ENCODE data around the gene ADRA2B. TPM values are rescaled to one million over a fixed set of nuclear protein-coding genes. Genes with fewer than 3 reads are reported as not detected.
"Not testable (repeated sequence)": the region's sequence is repeated elsewhere in the genome, so short reads cannot be mapped to it uniquely, and the experiment has no call there.

Gene ADRA2B
- total RNA-seq, 1 donor from 2014 or later, result not detected

GRCh38 chr2:96091141-96091710 lies 25.1 kb downstream of the ADRA2B start:
- no peak for DNase-seq (ENCODE audit: low read depth)

DNA sequence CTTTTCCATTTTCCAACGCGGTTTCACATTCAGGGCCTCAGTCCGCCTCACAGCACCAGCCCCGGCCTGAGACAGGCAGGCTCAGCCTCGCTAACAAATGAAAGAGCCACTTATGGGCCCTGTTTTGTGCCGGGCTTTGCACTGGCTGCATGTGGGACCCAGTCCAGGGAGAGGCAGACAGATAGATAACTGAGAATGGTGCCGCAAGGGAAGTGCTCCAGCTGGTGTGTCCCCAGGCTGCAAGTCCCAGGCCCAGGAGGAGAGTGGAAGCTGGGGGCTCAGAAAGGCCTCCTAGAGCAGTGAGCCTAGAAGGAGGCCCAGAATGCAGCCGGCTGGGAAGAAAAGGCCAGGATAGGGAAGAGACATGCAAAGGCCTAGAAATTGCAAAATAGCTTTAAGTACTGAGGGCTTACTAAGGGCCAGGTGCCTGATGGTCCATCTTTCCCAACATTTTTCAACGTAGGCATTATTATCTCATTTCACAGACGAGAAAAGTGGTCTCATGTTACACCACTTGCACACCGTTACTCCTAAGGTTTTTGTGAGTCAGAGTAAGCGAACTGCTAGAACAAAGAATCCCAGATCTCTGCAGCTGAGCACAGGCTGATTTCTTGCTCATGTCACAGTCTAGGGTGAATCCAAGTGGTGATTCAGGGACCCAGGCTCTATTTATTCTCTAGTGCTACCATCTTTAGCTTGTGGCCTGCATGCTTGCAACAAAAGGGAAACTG lies 26.0 kb downstream of the ADRA2B start:
- no peak for DNase-seq (ENCODE audit: low read depth)

GRCh38 chr2:96089356-96090195 lies 26.8 kb downstream of the ADRA2B start:
- no peak for DNase-seq (ENCODE audit: low read depth)

DNA sequence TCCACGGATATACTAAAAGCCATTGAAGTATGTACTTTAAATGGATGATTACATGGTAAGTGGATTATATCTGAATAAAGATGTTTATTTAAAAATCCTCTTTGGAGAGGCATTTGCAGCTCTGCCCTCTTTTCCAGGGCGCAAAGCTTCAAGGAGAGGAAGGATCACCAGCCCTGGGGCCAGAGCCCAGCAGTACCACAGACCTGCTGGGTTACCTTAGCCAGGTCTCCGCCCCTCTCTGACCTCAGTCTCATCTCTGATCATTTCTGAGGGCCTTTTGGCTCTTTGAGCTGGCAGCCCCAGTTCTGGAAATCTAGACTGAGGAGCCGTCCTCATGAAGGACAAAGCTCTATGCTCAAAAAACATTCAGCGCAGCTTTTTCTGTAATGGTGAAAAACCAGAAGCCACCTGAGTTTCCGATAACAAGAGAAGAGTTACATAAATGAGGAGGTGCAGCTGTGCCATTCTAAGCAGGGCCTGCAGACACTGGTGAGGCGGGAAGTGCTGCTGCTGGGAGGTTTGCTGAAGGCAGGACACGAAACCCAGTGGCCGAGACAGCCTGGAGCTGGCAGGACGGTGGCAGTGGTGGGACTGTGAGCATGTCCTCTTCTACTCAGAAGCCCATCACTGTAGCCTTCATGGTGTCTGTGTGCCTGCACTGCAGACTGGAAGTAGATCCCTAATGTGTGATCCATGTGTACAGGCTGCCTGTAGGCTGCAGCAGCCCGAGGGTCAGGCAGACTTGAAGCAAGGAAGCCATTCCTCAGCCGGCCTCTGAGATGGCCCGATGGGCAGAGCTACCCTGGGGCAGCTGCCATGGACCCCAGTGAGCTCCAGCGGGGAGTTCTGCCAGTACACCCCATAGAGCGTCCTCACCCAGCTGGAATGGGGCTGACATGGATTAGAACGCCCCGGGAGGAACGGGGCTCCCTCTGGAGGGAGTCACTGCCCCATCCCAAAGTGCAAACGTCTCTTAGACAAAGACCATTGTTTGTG lies 27.7 kb downstream of the ADRA2B start:
- no peak for DNase-seq (ENCODE audit: low read depth)

DNA sequence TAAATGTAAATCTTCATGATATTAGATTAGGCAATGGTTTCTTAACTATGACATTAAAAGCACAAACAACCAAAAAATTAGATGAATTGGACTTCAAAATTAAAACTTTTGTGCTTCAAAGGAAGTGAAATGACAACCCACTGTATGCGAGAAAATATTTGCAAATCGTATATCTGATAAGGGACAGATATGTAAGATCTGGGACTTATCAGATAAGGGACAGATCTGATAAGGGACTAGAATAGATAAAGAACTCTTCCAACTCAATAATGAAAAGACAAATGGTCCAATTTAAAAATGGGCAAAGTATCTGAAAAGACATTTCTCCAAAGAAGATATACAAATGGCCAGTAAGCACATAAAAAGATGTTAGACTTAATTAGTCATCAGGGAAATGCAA lies 29.2 kb downstream of the ADRA2B start:
- no peak for DNase-seq (ENCODE audit: low read depth)

GRCh38 chr2:96085541-96086355 lies 30.6 kb downstream of the ADRA2B start:
- no peak for DNase-seq (ENCODE audit: low read depth)

DNA sequence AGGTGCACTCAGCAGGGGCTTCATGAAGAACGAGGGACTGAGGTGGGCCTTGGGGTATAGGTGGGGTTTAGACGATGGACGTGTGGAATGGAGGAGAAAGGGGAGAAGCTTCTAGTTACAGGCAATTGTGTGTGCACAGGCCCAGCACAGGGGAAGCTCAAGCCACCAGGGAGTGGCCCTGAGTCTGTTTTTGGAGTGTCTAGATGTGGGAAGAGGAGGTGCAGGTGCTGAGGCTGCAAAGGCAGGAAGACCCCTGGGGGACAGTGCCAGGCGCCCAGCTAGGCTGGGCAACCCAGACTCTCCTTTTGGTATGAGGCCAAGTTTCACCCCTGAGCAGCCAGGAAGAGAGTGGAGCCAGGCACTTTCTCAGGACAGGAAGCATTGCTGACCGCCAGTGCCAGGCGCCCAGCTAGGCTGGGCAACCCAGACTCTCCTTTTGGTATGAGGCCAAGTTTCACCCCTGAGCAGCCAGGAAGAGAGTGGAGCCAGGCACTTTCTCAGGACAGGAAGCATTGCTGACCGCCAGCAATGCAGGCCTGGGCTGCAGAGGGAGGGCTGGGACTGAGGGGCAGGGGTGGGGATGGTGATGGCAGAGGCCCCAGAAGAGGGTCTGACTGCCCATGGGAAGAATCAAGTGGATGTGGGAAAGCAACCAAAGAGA lies 31.4 kb downstream of the ADRA2B start:
- DNase-seq (ENCODE audit: low read depth), result not testable (repeated sequence)

DNA sequence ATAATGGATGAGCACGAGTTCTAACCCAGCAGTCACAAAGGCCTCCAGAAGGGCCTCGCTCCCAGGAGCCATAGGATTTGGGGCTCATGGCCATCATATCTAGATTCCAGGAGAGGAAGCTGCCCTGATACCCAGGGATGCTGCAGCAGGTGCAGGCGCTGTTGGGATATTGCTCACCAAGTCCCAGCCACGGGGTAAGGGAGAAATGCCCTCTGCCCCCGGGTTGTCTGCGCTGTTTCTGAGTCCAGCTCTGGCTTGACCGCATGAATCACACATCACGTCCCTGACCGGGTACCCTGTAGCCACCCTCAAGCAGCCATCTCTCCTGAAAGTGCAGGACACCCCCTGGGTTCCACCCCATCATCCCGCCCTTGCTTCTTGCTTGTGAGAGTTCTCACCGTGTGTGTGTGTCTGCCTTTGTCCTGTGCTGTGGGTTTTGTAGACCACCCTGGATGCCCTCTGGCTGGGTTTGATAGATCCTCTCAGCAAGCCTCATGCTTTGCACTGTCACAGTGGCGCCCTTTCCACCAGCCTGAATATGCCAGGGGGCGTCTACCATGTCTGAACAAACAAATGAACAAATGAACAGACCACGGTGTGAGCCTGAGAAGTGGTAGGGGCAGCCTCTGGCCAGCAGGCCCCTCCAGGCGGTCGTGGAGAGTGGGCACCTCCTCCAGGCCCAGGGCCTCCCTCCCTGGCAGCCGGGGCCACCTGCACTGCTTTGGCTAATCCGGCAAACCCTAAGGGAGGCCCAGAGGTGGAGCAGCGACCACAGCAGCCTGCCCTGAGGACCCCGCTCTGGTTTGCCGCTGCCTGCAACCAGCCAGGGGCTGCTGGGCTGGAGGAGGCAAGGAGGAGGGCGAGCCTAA lies 32.1 kb downstream of the ADRA2B start:
- no peak for DNase-seq (ENCODE audit: low read depth)

- DNase-seq (ENCODE audit: low read depth), result no peak
These were observed 33.1 kb downstream of the ADRA2B start for GRCh38 chr2:96083064-96083939.

DNA sequence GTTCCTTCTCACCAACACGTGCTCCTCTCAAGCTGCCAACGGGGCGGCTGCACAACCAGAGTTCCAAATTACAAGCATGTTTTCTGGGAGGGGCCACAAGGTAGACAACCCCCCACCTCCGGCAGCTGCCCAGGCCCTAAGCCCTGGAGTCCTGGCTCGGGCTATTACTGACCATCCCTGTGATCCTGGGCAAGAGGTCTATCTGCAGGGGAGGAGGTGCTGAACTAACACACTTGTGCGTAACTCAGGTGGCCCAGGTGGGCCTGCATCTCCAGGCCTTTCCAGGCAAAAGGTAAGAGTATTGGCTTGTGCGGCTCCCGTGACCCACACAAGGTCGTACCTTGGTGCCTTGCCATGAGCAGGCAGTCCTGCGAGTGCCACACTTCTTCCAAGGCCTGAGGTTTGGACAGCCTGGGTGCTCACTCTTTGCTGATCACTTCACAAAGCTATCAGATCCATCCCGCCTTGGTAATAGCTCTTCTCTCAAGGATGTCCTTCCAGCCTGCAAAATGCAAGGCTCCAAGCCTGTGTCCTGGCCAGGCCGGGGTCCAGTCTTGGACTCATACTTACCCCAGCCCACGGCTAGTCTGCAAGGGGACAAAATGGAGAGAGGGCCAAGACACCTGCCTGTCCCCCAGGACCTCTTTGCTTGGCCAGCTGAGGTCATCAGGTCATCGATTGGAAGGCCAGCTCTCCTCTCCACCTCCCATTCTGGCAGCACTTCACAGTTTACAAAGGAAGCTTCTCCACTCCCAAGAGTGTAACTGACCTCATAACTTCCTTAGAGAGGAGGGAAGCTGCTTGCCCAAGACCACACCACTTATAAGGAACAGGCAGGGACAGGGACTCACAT lies 33.9 kb downstream of the ADRA2B start:
- no peak for DNase-seq (ENCODE audit: low read depth)

- no peak for DNase-seq (ENCODE audit: low read depth)
These were observed 35.3 kb downstream of the ADRA2B start for GRCh38 chr2:96081042-96081441.

- DNase-seq (ENCODE audit: low read depth), result no peak
These were observed 41.1 kb downstream of the ADRA2B start for GRCh38 chr2:96075199-96075771.

DNA sequence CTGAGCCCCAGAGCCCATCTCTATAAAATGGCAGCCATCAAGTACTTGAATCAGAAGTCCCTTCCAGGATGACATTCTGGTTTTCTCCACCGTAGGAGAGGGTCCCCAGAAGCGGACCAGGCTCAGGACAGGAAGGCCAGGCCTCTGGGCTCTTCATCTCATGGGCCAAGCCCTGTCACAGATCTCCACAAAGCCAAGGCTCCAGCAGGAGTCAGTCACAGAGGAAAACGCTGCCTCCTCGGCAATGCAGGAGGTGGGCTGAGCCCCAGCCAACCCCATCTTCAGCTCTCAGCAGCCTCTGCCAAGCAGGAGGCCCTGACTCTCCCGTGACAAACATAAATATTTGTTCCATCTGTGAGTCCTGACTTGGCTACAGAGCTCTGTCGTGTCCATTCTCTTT lies 42.2 kb downstream of the ADRA2B start:
- DNase-seq (ENCODE audit: low read depth), result no peak

GRCh38 chr2:96073170-96073775 lies 43.1 kb downstream of the ADRA2B start:
- DNase-seq (ENCODE audit: low read depth), result no peak

- DNase-seq (ENCODE audit: low read depth), result no peak
These were observed 43.6 kb downstream of the ADRA2B start for GRCh38 chr2:96072746-96073145.

GRCh38 chr2:96071977-96072491 lies 44.3 kb downstream of the ADRA2B start:
- DNase-seq (ENCODE audit: low read depth), result not testable (repeated sequence)

Measured in myocyte (in vitro differentiated cells).